Cardiac muscle cell (in vitro differentiated cells and primary cell): ENCODE data around the gene RPS5. TPM values are rescaled to one million over a fixed set of nuclear protein-coding genes. Genes with fewer than 3 reads are reported as not detected.
"Not testable (repeated sequence)": the region's sequence is repeated elsewhere in the genome, so short reads cannot be mapped to it uniquely, and the experiment has no call there.

ENCODE experiments used
- DNase-seq, 2 donors: peaks; one replicate each; pipeline versions ENCODE4 v3.0.0 to v3.0.0-alpha.2; 2010 to 2017; ENCODE audit warnings: low read depth in 1 of 2, low spot score in 1 of 2
- H3K27ac ChIP-seq: fragments of 200-600 bp; sonication (generic); 2 replicates; pipeline ENCODE4 v1.5.1; 2016
- H3K27me3 ChIP-seq: fragments of 200-600 bp; sonication (generic); 2 replicates; pipeline ENCODE4 v1.6.0; 2016; ENCODE audit warnings: control low read depth
- H3K36me3 ChIP-seq: fragments of 200-600 bp; sonication (generic); 2 replicates; pipeline ENCODE4 v1.5.1; 2016; ENCODE audit warnings: control low read depth
- H3K4me1 ChIP-seq: fragments of 200-600 bp; sonication (generic); 2 replicates; pipeline ENCODE4 v1.8.1; 2017; ENCODE audit warnings: low read depth, mild to moderate bottlenecking, mixed run types
- H3K4me3 ChIP-seq: fragments of 200-600 bp; sonication (generic); 2 replicates; pipeline ENCODE4 v1.5.1; 2016; ENCODE audit warnings: mild to moderate bottlenecking
- H3K9me3 ChIP-seq: fragments of 200-600 bp; sonication (generic); 2 replicates; pipeline ENCODE4 v1.5.1; 2017; ENCODE audit warnings: low read depth, mild to moderate bottlenecking, control low read depth
- CTCF ChIP-seq: IDR thresholded peaks from 2 replicates; pipeline ENCODE4 v1.5.1; 2012; ENCODE audit warnings: low read depth, mild to moderate bottlenecking, low read length
- polyA plus RNA-seq: library from polyadenylated mRNA; unstranded; fragments of >200 nt; fragmentation: Nextera tagmentation; extraction: Ambion mirVana; gene quantifications from 2 replicates; pipeline ENCODE4 v1.2.1, GENCODE V29; 2016
- total RNA-seq: library from RNA; depleted of rRNA; stranded (reverse); fragments of >200 nt; gene quantifications from 2 replicates; pipeline ENCODE4 v1.2.3, GENCODE V29; 2016

RPS5 gene
- total RNA-seq = 1,551 and 1,738 TPM in 2 replicates
- polyA plus RNA-seq = 643 and 656 TPM in 2 replicates

- Histone ChIP-seq H3K27me3 (no peaks in the 10 kb centered on the region), H3K36me3 (peaks cover 13% of the 10 kb centered on the region), H3K27ac (peak within 1 kb of the TSS; percentile 96), H3K4me1 (peaks cover 13% of the 10 kb centered on the region), H3K9me3 (no peaks in the 10 kb centered on the region), H3K4me3 (peak within 1 kb of the TSS; percentile 77)
- peak; percentile 99 for DNase-seq
- no peak for TF ChIP-seq CTCF
These were observed at the start of gene RPS5 for GRCh38 chr19:58386576-58387337. Gene RPS5, plus strand, starts transcription at chr19:58387269. Its CDS starts 869 bp downstream, at chr19:58388138.

- no peak for TF ChIP-seq CTCF
- Histone ChIP-seq H3K9me3 (no peaks in the 10 kb centered on the region), H3K27ac (no peak overlapping the region), H3K4me3 (no peak overlapping the region), H3K36me3 (peaks cover 6% of the 10 kb centered on the region), H3K4me1 (no peaks in the 10 kb centered on the region), H3K27me3 (no peaks in the 10 kb centered on the region)
- no peak for DNase-seq
These were observed 48.7 kb upstream of the RPS5 start for GRCh38 chr19:58338336-58338735.

GRCh38 chr19:58338825-58339558 lies 48.1 kb upstream of the RPS5 start:
- Histone ChIP-seq H3K9me3 (no peaks in the 10 kb centered on the region), H3K4me1 (no peaks in the 10 kb centered on the region), H3K27ac (no peak overlapping the region), H3K27me3 (no peaks in the 10 kb centered on the region), H3K36me3 (peaks cover 6% of the 10 kb centered on the region), H3K4me3 (no peak overlapping the region)
- no peak for TF ChIP-seq CTCF
- DNase-seq = peak in 1 of 2 donors; percentile 30

- no peaks in the 10 kb centered on the region for H3K27me3 ChIP-seq
- no peak for DNase-seq
- H3K36me3 ChIP-seq = no peaks in the 10 kb centered on the region
- H3K27ac ChIP-seq = no peak overlapping the region
- no peak for TF ChIP-seq CTCF
- H3K4me1 ChIP-seq = no peaks in the 10 kb centered on the region
- H3K9me3 ChIP-seq = no peaks in the 10 kb centered on the region
- no peak overlapping the region for H3K4me3 ChIP-seq
These were observed 41.5 kb upstream of the RPS5 start for GRCh38 chr19:58345558-58345957.

- Histone ChIP-seq H3K4me3 (peak overlapping the region; percentile 53), H3K36me3 (no peaks in the 10 kb centered on the region), H3K9me3 (no peaks in the 10 kb centered on the region), H3K27ac (no peak overlapping the region), H3K27me3 (no peaks in the 10 kb centered on the region), H3K4me1 (no peaks in the 10 kb centered on the region)
- DNase-seq = peak; percentile 77 to 91
- TF ChIP-seq CTCF = no peak
These were observed 39.8 kb upstream of the RPS5 start for GRCh38 chr19:58346961-58347929.

GRCh38 chr19:58348080-58348479 lies 39.0 kb upstream of the RPS5 start:
- H3K27ac ChIP-seq, H3K27me3 ChIP-seq, H3K36me3 ChIP-seq, H3K4me1 ChIP-seq, H3K9me3 ChIP-seq, DNase-seq: not testable (repeated sequence)
- H3K4me3 ChIP-seq = peak overlapping the region; percentile 53
